GM23338 (cell line): Measurements from ENCODE around the gene PVALEF. TPM values are rescaled to one million over a fixed set of nuclear protein-coding genes. Genes with fewer than 3 reads are reported as not detected.

Experiments
- ATAC-seq: fragments of 200-7000 bp; cut with Tn5 transposase; 3 replicates; pipeline ENCODE4 v1.9.1; 2020
- DNase-seq: peaks from one replicate; pipeline ENCODE4 v3.0.0-alpha.2; 2015; ENCODE audit warnings: low spot score
- H2AFZ ChIP-seq: fragments of 200-600 bp; sonication (generic); 2 replicates; pipeline ENCODE4 v1.8.0; 2016; ENCODE audit warnings: antibody characterized with exemption, mild to moderate bottlenecking, moderate library complexity
- H3F3A ChIP-seq: fragments of 200-600 bp; sonication (generic); replicated peaks from 2 replicates; pipeline ENCODE4 v1.8.0; 2017; ENCODE audit warnings: antibody characterized with exemption, mixed run types, low read depth
- H3K27ac ChIP-seq: fragments of 200-600 bp; sonication (generic); 2 replicates; pipeline ENCODE4 v1.6.1; 2016; ENCODE audit warnings: low read depth
- H3K27me3 ChIP-seq: fragments of 200-600 bp; sonication (generic); 2 replicates; pipeline ENCODE4 v1.8.0; 2016; ENCODE audit warnings: mild to moderate bottlenecking, mixed run types, moderate library complexity; ENCODE audit not compliant: insufficient read depth
- H3K36me3 ChIP-seq: fragments of 200-600 bp; sonication (generic); 2 replicates; pipeline ENCODE4 v1.8.0; 2016; ENCODE audit warnings: mild to moderate bottlenecking; ENCODE audit not compliant: insufficient read depth
- H3K4me1 ChIP-seq: fragments of 200-600 bp; sonication (generic); 2 replicates; pipeline ENCODE4 v1.8.0; 2016; ENCODE audit warnings: mild to moderate bottlenecking, moderate library complexity; ENCODE audit not compliant: insufficient read depth
- H3K4me2 ChIP-seq: fragments of 200-600 bp; sonication (generic); 2 replicates; pipeline ENCODE4 v1.7.1; 2017; ENCODE audit warnings: mixed run types
- H3K4me3 ChIP-seq: fragments of 200-600 bp; sonication (generic); 2 replicates; pipeline ENCODE4 v1.6.1; 2016; ENCODE audit warnings: mixed run types
- H3K79me2 ChIP-seq: fragments of 200-600 bp; sonication (generic); replicated peaks from 2 replicates; pipeline ENCODE4 v1.8.0; 2017; ENCODE audit warnings: mild to moderate bottlenecking; ENCODE audit not compliant: insufficient read depth
- H3K9me2 ChIP-seq: fragments of 200-600 bp; sonication (generic); 2 replicates; pipeline ENCODE4 v1.8.0; 2017; ENCODE audit not compliant: insufficient read depth
- H4K20me1 ChIP-seq: fragments of 200-600 bp; sonication (generic); replicated peaks from 2 replicates; pipeline ENCODE4 v1.8.0; 2017; ENCODE audit warnings: mild to moderate bottlenecking; ENCODE audit not compliant: insufficient read depth
- H3K27ac Mint-ChIP-seq: 2 replicates; pipeline ENCODE4 v1.8.0; 2020; ENCODE audit warnings: inconsistent platforms, mild to moderate bottlenecking, moderate library complexity, mixed read lengths
- H3K27me3 Mint-ChIP-seq: 3 replicates; pipeline ENCODE4 v1.8.0; 2022; ENCODE audit warnings: low read depth, mild to moderate bottlenecking, moderate library complexity, mixed read lengths, inconsistent platforms; ENCODE audit not compliant: insufficient read depth, poor library complexity
- H3K36me3 Mint-ChIP-seq: 3 replicates; pipeline ENCODE4 v1.8.0; 2021; ENCODE audit warnings: low read depth, mild to moderate bottlenecking, inconsistent platforms, moderate library complexity, mixed read lengths
- H3K4me1 Mint-ChIP-seq: 3 replicates; pipeline ENCODE4 v1.8.0; 2020; ENCODE audit warnings: mild to moderate bottlenecking, inconsistent platforms, mixed read lengths
- H3K4me3 Mint-ChIP-seq: 3 replicates; pipeline ENCODE4 v1.8.0; 2021; ENCODE audit warnings: moderate library complexity, mild to moderate bottlenecking, inconsistent platforms, mixed read lengths
- H3K9me3 Mint-ChIP-seq: 3 replicates; pipeline ENCODE4 v1.8.0; 2020; ENCODE audit warnings: moderate library complexity, mild to moderate bottlenecking, inconsistent platforms, mixed read lengths
- CREB1 ChIP-seq: fragments of 250-450 bp; sonication (Bioruptor Pico); IDR thresholded peaks from 2 replicates; pipeline ENCODE4 v1.5.0; 2020; ENCODE audit warnings: low read depth, mild to moderate bottlenecking, moderate library complexity
- NANOG ChIP-seq: IDR thresholded peaks from 2 replicates; pipeline ENCODE4 v1.6.1; 2016; ENCODE audit warnings: antibody characterized with exemption, borderline replicate concordance
- REST ChIP-seq: IDR thresholded peaks from one replicate; pipeline ENCODE4 v1.6.1; 2018; ENCODE audit warnings: antibody characterized with exemption; ENCODE audit not compliant: unreplicated experiment
- ZNF331 ChIP-seq: fragments of 250-450 bp; sonication (Bioruptor Pico); IDR thresholded peaks from 2 replicates; pipeline ENCODE4 v1.5.0; 2020; ENCODE audit warnings: low read depth, mild to moderate bottlenecking, moderate library complexity
- ZNF462 ChIP-seq: fragments of 250-450 bp; sonication (Bioruptor Pico); IDR thresholded peaks from 2 replicates; pipeline ENCODE4 v1.5.0; 2020; ENCODE audit warnings: mild to moderate bottlenecking, moderate library complexity
- polyA plus RNA-seq: library from polyadenylated mRNA; unstranded; fragments of >200 nt; fragmentation: Nextera tagmentation; extraction: Ambion mirVana; gene quantifications from 2 replicates; pipeline ENCODE4 v1.2.1, GENCODE V29; 2016
- total RNA-seq: library from RNA; depleted of rRNA; stranded (reverse); fragments of >200 nt; shearing (Covaris generic); gene quantifications from 2 replicates; pipeline ENCODE4 v1.2.3, GENCODE V29; 2014

The PVALEF gene
- total and polyA plus RNA-seq, 2 experiments from 2014 or later: not detected

- Histone ChIP-seq H3K79me2 (no peaks in the 10 kb centered on the region), H3K4me1 (no peaks in the 10 kb centered on the region), H3K27ac (no peak overlapping the region), H3F3A (no peaks in the 10 kb centered on the region), H3K27me3 (no peaks in the 10 kb centered on the region), H2AFZ (no peak overlapping the region), H3K4me3 (no peak overlapping the region), H4K20me1 (0 out of 2 replicates have a peak, but pooled peaks cover under 1% of the 10 kb centered on the region), H3K9me2 (no peaks in the 10 kb centered on the region), H3K36me3 (no peaks in the 10 kb centered on the region), H3K4me2 (no peak overlapping the region)
- no peak for TF ChIP-seq ZNF462
- no peak for TF ChIP-seq ZNF331 (CRISPR knock-in tag)
- TF ChIP-seq REST: no peak
- no peak for TF ChIP-seq NANOG
- TF ChIP-seq CREB1 (CRISPR knock-in tag): no peak
- no peaks in the 10 kb centered on the region for H3K36me3 Mint-ChIP-seq
- no peaks in the 10 kb centered on the region for H3K9me3 Mint-ChIP-seq
- DNase-seq (no peak), ATAC-seq (no peak)
- H3K4me1 Mint-ChIP-seq: no peaks in the 10 kb centered on the region
- H3K4me3 Mint-ChIP-seq: no peak overlapping the region
- peaks cover 5% of the 10 kb centered on the region for H3K27me3 Mint-ChIP-seq
- H3K27ac Mint-ChIP-seq: no peak overlapping the region
Observed at GRCh38 chr17:81157848-81158687, 7.2 kb upstream of the PVALEF start.
